ENCODE results near the gene STX8.
"Not testable (repeated sequence)": the region's sequence is repeated elsewhere in the genome, so short reads cannot be mapped to it uniquely, and the experiment has no call there.

STX8 gene, protein sequence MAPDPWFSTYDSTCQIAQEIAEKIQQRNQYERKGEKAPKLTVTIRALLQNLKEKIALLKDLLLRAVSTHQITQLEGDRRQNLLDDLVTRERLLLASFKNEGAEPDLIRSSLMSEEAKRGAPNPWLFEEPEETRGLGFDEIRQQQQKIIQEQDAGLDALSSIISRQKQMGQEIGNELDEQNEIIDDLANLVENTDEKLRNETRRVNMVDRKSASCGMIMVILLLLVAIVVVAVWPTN

GRCh38 chr17:9575381-9576101 lies at the start of gene STX8:
Gene STX8 (minus strand): TSS chr17:9575820. CDS start chr17:9575808, 12 bp downstream.
- DNase-seq (ENCODE audit: low read depth) = peak; percentile 45

GRCh38 chr17:9622961-9623360 lies 47.3 kb upstream of the STX8 start:
- DNase-seq (ENCODE audit: low read depth) = no peak

DNA sequence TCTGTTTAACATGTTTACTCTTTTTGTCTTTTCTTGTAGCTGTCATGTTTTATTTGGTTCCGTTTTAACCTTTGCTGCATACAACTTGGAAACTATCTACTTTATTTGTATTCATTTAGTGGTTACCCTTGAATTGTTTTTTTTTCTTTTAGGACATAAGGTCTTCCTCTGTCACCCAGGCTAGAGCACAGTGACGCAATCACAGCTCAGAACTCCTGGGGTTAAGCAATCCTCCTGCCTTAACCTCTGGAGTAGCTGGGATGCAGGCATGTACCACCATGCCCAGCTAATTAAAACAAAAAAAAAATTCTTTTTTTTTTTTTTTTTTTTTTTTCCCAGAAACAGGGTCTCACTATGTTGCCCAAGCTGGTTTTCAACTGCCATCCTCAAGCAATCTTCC lies 39.9 kb upstream of the STX8 start:
- DNase-seq (ENCODE audit: low read depth) = no peak

- no peak for DNase-seq (ENCODE audit: low read depth)
Observed at GRCh38 chr17:9612006-9612405, 36.4 kb upstream of the STX8 start.

GRCh38 chr17:9611557-9611956 lies 35.9 kb upstream of the STX8 start:
- no peak for DNase-seq (ENCODE audit: low read depth)

- not testable (repeated sequence) for DNase-seq (ENCODE audit: low read depth)
Observed at GRCh38 chr17:9607058-9607457, 31.4 kb upstream of the STX8 start.

- DNase-seq (ENCODE audit: low read depth) = no peak
Observed at GRCh38 chr17:9606453-9606852, 30.8 kb upstream of the STX8 start.

DNA sequence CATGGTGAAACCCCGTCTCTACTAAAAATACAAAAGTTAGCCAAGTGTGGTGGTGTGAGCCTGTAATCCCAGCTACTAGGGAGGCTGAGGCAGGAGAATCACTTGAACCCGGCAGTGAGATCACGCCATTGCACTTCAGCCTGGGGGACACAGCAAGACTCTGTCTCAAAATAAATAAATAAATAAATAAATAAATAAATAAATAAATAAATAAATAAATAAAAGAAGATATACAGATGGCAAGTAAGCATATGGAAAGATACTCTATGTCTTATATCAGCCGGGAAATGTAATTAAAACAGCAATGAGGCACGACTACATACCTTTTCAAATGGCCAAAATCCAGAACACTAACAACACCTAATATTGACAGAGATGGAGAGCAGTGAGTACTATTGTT lies 29.0 kb upstream of the STX8 start:
- DNase-seq (ENCODE audit: low read depth) = not testable (repeated sequence)

DNA sequence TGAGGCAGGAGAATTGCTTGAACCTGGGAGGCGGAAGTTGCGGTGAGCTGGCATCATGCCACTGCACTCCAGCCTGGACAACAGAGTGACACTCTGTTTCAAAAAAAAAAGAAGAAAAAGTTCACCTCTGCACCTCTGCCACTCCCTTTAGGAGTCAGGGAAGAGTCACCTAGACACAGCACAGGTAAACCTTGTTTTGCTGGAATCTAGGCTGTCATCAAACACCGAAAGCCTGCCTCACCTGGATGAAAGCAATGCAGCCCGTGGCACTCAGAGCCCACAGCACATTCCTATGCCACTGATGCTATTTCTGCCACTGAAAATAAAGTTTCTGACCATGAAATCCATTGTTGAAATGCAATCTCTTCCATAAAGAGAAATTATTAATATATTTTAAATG lies 23.0 kb upstream of the STX8 start:
- no peak for DNase-seq (ENCODE audit: low read depth)

DNA sequence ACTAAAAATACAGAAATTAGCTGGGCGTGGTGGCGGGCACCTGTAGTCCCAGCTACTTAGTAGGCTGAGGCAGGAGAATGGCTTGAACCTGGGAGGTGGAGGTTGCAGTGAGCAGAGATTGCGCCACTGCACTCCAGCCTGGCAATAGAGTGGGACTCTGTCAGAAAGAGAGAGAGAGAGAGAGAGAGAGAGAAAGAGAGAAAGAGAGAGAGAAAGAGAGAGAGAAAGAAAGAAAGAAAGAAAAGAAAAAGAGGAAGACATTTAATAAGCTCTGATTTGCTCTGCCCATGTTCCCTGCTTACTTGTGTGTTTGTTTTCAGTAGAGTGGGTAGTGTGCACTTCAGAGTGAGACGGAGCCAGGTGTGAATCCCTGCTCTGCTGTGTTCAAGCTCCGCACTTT lies 22.0 kb upstream of the STX8 start:
- DNase-seq (ENCODE audit: low read depth) = not testable (repeated sequence)

DNA sequence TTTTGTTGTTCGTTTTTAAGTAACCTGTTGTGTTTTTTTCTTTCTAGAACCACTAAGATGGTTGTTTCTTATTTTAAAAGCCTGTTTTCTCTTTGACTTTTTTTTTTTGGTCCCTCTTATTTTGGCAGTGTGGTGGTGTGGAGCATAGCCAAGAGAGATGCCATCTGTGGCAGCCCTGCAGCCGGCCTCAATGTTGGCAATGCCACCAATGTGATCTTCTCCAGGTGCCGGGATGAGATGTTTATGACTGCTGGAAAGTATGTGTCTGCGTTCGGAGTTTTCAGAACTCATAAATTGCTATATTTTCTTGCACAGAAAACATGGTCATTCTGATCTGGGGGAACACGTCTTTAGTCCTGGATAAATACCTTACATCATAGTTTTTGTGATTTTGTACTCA lies 18.4 kb upstream of the STX8 start:
- no peak for DNase-seq (ENCODE audit: low read depth)

GRCh38 chr17:9587969-9588656 lies 12.5 kb upstream of the STX8 start:
- DNase-seq (ENCODE audit: low read depth) = no peak

- no peak for DNase-seq (ENCODE audit: low read depth)
Observed at GRCh38 chr17:9577373-9577709, 1.7 kb upstream of the STX8 start.

GRCh38 chr17:9576521-9577372 lies 1.1 kb upstream of the STX8 start, which contains the start of gene CFAP52:
Gene CFAP52 (plus strand): TSS chr17:9576642. CDS start chr17:9576696, 54 bp downstream.
- peak; percentile 47 for DNase-seq (ENCODE audit: low read depth)

- no peak for DNase-seq (ENCODE audit: low read depth)
Observed at GRCh38 chr17:9571201-9571600, 4.4 kb downstream of the STX8 start.

GRCh38 chr17:9568957-9569588 lies 6.5 kb downstream of the STX8 start:
- no peak for DNase-seq (ENCODE audit: low read depth)

GRCh38 chr17:9568004-9568403 lies 7.6 kb downstream of the STX8 start:
- no peak for DNase-seq (ENCODE audit: low read depth)

GRCh38 chr17:9566739-9567138 lies 8.9 kb downstream of the STX8 start:
- not testable (repeated sequence) for DNase-seq (ENCODE audit: low read depth)

DNA sequence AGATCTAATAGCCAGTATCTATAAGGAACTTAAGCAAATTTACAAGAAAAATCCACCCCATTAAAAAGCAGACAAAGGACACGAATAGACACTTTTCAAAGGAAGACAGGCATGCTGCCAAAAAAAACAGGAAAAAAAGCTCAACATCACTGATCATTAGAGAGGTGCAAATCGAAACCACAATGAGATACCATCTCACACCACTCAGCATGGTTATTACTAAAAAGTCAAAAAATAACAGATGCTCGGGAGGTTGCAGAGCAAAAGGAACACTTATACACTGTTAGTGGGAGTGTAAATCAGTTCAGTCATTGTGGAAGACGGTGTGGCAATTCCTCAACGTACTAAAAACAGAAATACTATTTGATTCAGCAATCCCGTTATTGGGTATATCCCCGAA lies 9.6 kb downstream of the STX8 start:
- DNase-seq (ENCODE audit: low read depth) = no peak

GRCh38 chr17:9564104-9564503 lies 11.5 kb downstream of the STX8 start:
- DNase-seq (ENCODE audit: low read depth) = no peak

- DNase-seq (ENCODE audit: low read depth) = no peak
Observed at GRCh38 chr17:9557857-9558256, 17.8 kb downstream of the STX8 start.
